Stimulated activated CD8-positive, alpha-beta memory T cell treated with anti-CD3 and anti-CD28 coated beads, Interleukin-2, amount 100 ng/mL, for 1 hour (primary cell): ENCODE measurements around the gene RTEL1.
"Not testable (repeated sequence)": the region's sequence is repeated elsewhere in the genome, so short reads cannot be mapped to it uniquely, and the experiment has no call there.

Experiments
- DNase-seq, 2 donors: peaks; one replicate each; pipeline ENCODE4 v3.0.0-alpha.2; 2020; ENCODE audit warnings: low read depth in 2 of 2

RTEL1 gene

GRCh38 chr20:63668351-63668750 is 10.2 kb downstream of the RTEL1 start:
- DNase-seq: no peak

- not testable (repeated sequence) for DNase-seq
These were observed 13.6 kb downstream of the RTEL1 start for GRCh38 chr20:63671695-63672094.

- DNase-seq: no peak
These were observed 14.6 kb downstream of the RTEL1 start for GRCh38 chr20:63672666-63673065.

GRCh38 chr20:63673951-63674350 is 15.8 kb downstream of the RTEL1 start:
- DNase-seq: no peak

GRCh38 chr20:63675681-63676368 is 17.7 kb downstream of the RTEL1 start:
- DNase-seq: no peak

- no peak for DNase-seq
These were observed 20.0 kb downstream of the RTEL1 start for GRCh38 chr20:63678071-63678470.

- DNase-seq: no peak
These were observed 20.8 kb downstream of the RTEL1 start for GRCh38 chr20:63678667-63679465.

- DNase-seq: no peak
These were observed 21.7 kb downstream of the RTEL1 start for GRCh38 chr20:63679799-63680305.

GRCh38 chr20:63680427-63680826 is 22.3 kb downstream of the RTEL1 start:
- DNase-seq: no peak

GRCh38 chr20:63680857-63681608 is 22.9 kb downstream of the RTEL1 start:
- no peak for DNase-seq

GRCh38 chr20:63681609-63682142 is 23.6 kb downstream of the RTEL1 start:
- DNase-seq: no peak

GRCh38 chr20:63682384-63683139 is 24.4 kb downstream of the RTEL1 start:
- no peak for DNase-seq

GRCh38 chr20:63685269-63686026 is 27.3 kb downstream of the RTEL1 start:
- DNase-seq: no peak

- no peak for DNase-seq
These were observed 28.0 kb downstream of the RTEL1 start for GRCh38 chr20:63686094-63686491.

GRCh38 chr20:63686492-63687321 is 28.6 kb downstream of the RTEL1 start:
- DNase-seq: no peak

- DNase-seq: no peak
These were observed 29.5 kb downstream of the RTEL1 start for GRCh38 chr20:63687419-63688178.

GRCh38 chr20:63688228-63689045 is 30.3 kb downstream of the RTEL1 start:
- DNase-seq: no peak
